CD4-positive, alpha-beta T cell treated with Interleukin-1 beta for 1 hour (primary cell): ENCODE measurements around the gene PTPRN2.

Source experiments
- DNase-seq, 2 donors: peaks; one replicate each; pipeline ENCODE4 v3.0.0-alpha.2; 2020 to 2022

The PTPRN2 gene

GRCh38 chr7:158123214-158123613 is 464.4 kb downstream of the PTPRN2 start:
- no peak for DNase-seq

- no peak for DNase-seq
Observed at GRCh38 chr7:158121441-158122045, 466.1 kb downstream of the PTPRN2 start.

DNA sequence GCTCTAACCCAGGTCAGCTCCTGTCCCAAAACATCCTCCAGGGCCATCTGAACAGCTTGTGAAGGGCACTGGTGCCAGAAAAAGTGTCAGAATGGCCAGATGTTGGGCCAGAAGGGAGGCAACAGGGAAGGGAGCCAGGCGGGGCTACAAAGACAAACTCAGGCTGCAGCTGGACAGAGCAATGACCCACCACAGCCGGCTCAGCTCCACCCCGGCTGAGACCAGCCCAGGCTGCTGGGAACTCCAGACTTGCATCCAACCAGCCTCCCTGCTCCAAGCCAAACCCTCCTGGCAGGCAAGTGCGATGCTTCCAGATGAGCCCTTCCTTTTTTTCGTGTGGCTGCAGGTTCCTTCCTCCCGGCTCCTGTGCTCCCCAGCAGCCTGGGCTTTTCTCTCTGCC is 466.9 kb downstream of the PTPRN2 start:
- no peak for DNase-seq

DNA sequence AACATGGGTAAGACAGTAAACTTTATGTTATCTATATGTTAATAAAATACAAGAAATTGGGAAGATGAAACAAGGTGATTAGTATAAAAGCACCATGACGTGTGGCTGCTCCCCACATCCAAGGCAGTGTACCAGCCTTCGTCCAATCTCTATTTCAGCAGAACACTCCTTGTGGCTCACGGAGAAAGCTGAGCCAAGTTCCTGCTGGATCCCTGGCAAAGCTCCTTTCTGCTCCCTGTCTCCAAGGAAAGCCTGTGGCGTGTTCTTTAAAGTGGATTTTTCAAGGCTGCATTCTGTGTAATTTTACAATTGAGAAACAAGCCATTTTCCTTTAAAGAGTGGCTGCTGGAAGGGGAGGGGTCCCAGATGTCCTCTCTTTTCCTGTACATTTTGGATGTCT is 467.3 kb downstream of the PTPRN2 start:
- DNase-seq: no peak

DNA sequence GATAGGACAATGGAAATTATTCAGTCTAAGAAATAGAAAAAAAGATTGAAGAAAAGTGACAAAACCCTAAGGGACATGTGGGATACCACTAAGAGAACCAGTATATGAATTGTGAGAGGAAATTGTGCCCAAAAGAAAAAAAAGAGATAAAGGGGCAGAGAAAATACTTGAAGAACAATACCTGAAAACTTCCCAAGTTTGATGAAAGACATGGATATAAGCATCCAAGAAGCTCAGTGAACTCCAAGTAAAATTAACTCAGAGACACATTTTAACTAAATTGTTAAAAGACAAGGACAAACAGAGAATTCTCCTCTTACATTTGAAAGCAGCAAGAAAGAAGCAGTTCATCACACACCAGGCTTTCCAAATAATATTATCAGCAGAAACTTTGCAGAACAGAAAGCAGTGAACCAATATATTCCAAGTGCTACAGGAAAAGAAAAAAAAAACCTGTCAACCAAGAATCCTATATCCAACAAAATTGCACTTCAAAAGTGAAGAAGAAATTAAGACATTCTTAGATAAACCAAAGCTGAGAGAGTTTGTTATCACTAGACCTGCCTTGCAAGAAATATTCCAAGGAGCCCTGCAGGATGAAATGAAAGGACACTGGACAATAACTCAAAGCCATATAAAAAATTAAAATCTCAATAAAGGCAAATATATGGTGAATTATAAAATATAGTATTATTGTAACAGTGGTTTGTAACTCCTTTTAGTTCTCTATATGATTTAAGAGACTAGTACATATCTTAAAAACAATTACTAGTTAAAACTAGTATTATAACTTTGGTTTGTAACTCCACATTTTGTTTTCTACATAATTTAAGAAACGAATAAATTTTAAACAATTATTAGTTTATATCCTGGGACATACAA is 470.0 kb downstream of the PTPRN2 start:
- DNase-seq: no peak

- DNase-seq: no peak
Observed at GRCh38 chr7:158116235-158116634, 471.4 kb downstream of the PTPRN2 start.

DNA sequence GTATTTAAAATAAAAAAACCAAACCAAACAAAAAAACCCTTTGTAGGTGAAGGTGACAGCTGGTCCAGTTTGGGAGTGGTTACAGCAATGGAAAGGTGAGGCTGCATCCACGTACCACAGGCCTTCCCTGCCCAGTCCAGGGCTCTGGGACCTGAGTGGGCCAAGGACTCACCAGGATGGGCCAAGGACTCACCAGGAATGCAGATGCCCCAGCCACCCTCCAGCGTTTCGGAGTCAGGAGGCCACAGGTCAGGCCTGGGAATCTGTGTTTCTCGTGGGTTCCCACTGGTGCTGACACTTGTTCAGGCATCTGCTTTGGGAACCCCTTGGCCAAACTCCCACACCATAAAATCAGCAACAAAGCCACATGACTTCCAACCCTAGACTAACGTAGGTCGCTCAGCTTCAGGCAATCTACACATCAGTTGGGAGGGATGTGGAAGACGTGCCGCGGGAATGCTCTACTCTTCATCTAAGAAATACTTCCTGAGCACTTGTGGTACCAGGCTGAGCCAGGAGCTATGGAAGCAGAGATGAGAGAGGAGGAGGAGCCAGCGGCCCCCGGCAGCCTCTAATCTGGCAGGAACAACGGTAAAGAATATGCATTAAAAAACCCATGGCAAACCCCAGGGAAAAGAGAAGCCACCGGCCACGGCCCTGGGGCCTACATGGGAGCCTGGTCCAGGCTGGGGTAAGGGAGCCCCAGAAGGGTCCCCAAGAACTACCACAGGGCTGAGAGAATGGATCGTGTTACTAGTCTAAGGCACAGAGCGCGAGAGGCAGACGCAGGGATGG is 473.4 kb downstream of the PTPRN2 start:
- no peak for DNase-seq

DNA sequence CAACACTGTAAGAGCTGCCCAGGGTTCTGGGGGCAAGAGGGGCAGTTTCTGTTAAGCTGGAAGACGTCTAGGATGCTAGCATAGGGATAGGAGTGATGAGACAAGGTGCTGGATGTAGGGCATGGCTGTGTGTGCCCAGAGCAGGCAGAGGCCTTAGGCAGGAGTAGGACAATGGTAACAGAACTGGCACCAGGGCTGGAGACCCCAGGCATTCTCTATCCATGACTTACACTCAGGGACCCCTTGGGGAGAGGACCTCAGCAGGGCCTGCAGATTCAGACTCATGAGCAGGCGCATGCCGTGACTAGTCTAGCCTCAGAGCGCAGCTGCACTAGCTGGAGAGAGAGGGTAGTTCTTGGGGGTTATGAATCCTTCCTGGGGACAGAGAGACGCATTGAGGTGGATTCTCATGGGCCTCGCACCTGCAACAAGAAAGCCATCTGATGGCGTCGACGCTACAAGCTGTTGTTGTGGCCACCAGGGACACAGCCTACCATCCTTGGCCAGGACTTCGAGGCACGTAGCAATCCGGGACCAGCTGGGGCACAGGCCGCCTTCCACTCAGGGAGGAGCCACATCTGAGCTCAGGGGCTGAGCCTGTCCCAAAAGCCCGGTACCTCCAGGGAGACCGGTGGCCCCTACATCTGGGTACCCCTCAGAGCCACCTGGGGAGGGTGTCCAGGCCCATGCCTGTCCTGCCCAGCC is 474.1 kb downstream of the PTPRN2 start:
- DNase-seq: no peak

DNA sequence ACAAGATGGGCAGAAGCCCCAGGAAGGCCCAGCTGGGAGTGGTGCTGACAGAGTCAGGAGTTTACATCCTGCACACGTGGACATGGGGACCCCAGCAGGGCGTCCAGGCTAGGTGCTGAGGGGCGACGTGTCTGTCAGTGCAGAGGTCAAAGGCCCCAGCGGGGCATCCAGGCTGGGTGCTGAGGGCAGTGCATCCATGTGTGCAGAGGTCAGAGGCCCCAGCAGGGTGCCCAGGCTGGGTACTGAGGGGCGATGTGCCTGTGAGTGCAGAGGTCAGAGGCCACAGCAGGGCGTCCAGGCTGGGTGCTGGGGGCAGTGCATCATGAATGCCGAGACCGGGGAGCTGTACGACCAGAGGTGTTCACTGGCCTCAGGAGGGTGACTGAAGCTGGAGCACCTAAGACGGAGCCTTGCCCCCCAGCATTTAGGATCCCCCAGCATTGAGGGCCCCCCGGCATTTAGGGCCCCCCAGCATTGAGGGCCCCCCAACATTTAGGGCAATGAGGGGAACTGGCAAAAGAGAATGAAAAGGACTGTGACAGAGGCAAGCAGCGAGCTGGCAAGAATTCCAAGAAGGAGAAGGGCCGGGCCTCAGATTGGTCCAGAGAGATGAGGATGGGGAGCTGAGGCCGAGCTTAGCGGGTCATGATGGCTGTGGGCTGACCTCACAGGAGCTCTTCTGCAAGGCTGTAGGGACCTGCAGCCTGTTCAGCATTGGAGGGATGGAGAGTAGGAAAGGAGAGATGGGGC is 474.9 kb downstream of the PTPRN2 start:
- DNase-seq: no peak

- DNase-seq: no peak
Observed at GRCh38 chr7:158111906-158112570, 475.6 kb downstream of the PTPRN2 start.

DNA sequence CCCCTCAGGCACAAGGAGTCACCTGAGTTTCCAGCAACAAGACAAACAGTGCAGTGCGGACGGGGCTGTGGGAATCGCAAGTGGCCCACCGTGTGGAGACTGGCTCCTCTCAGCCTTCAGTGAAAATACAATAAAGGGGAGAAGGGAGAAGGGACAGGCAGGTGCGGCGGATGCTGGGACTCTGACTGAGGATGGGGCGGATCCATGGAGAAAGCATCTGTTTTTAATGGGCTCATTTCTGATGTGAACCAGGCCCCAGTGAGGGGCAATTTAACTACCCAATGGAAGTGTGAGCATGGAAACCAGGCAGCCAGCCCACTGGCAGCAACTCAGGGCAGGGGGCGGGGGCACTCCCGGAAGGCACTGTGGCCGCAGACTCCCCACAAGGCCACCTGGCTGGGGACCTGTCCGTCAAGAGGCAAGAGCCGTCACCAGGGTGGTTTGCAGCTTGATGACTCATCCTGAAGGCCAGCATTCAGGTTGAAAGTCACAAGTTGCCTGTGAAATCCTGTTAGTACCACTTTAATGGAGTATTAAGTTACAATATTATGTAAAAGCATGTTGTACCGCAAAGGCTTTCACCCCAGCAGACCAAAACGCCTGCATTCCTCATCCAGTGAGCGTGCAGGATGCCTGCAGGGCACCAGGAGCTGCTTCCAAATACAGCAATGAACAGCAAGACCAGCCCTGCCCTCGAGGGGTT is 476.4 kb downstream of the PTPRN2 start:
- DNase-seq: no peak

DNA sequence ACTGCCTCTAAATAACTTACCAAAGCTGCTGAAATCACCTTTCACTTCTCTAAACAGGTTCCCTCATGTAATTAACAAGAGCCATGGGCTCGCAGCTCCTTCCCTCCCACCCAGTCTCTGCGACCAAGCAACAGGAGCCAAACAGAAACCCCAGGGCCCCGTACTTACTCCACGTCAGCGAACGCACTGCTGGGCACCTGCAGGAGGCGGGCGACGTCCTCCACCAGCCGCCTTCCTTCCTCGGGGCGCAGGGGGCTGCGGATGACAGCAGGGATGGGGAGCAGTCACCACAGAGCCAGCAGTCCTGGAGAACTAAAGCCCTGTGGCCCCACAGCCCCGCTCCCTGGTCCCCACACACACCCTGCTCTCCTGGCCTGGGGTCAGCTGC is 477.0 kb downstream of the PTPRN2 start:
- no peak for DNase-seq

GRCh38 chr7:158110034-158110590 is 477.5 kb downstream of the PTPRN2 start:
- no peak for DNase-seq

DNA sequence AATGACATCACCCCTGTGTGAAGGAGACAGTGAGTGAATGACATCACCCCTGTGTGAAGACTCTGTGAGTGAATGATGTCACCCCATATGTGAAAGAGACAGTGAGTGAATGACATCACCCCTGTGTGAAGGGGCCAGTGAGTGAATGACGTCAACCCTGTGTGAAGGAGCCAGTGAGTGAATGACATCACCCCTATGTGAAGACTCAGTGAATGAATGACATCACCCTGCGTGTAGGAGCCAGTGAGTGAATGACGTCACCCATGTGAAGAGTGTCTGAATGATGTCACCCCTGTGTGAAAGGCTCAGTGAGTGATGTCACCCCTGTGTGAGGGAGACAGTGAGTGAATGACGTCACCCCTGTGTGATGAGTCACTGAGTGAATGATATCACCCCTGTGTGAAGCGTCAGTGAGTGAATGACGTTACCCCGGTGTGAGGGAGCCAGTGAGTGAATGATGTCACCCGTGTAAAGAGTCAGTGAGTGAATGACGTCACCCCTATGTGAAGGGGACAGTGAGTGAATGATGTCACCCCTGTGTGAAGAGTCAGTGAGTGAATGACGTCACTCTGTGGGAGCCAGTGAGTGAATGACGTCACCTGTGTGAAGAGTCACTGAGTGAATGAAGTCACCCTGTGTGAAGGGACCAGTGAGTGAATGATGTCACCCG is 478.1 kb downstream of the PTPRN2 start:
- no peak for DNase-seq

DNA sequence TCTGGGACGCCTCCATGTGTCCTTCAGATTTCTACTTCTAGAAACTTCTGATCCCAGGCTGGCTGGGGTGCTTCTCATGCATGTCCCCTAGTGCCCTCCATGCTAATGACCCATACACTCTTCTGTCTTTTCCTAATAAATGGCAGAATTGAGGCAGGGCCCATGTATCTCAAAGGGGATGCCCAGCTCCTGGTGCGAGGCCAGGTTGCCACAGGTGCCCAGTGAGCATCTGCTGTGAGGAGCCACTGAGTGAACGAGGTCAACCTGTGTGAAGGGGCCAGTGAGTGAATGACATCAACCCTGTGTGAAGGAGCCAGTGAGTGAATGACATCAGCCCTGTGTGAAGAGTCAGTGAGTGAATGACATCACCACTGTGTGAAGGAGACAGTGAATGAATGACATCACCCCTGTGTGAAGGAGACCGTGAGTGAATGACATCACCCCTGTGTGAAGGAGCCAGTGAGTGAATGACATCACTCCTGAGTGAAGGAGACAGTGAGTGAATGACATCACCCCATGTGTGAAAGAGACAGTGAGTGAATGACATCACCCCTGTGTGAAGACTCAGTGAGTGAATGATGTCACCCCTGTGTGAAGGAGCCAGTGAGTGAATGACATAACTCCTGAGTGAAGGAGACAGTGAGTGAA is 478.9 kb downstream of the PTPRN2 start:
- no peak for DNase-seq

DNA sequence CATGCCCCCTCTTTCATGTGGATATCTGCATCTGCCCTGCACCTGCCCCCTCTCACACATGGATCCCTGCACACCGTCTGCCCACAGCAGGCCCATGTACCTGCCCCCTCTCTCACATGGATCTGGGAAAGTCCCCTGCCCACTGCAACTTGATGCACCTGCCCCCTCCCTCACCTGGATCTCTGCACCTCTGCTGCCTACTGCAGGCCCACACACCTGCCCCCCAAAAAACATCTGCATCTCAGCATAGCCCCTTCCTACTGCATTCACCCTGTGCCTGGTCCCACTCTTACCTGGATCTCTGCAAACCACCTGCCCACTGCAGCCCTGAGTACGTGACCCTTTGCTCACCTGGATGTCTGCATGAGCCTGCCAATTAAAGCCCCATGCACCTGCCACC is 479.8 kb downstream of the PTPRN2 start:
- DNase-seq: no peak

DNA sequence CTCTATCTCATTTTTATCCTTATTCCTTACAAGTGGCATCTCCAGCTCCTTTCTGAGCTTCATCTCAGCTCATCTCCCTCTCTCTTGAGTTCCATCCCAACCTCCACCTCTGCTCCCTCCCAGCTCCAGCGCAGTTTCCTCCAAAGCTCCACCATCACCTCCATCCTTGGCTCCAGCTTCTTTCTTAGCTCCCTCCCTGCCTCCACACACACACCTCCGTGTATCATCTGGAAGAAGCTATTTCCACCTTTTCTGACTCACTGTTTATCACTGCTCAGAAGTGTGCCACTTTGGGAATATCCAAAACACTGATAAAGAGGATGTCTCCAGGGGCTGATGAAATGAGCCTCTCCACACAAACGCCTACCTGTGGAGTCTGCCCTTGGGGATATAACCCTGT is 481.4 kb downstream of the PTPRN2 start:
- no peak for DNase-seq

DNA sequence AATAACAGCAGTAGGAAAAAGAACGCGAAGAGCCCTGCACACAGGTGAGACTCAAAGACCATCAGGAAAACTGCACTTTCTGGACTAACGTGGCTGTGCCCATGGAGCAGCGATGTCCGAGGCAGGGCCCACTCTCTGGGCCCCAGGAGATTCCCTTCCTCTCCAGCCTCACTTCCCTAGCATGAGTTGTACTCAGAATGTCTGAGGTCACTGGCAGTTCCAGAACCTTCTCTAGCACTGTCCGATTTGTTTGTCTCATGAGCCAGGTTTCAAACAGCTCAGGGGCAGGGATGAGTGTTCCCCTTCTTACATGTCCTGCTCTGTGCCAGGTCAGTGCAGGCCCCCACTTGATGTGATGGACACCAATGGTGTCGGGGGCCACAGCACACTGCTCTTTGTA is 484.2 kb downstream of the PTPRN2 start:
- no peak for DNase-seq

DNA sequence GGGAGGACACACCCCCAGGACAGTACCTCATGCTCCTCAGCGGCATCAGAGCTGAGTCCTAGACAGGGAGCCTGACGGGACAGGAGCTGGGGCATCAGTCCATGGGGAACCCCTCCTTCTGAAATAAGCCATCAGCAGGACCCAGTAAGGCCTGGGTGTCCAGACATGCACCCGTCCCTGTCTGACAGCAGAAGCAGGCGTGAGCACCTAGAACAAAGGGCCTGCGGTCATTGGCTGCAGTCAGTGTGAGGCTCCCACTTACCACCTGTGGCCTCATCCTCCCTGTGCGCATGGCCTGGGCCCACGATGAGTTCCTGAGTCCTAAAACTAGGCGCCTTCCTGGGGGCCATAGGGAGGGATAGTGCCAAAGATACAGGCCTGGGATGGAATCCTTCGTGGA is 484.7 kb downstream of the PTPRN2 start:
- DNase-seq: no peak
